Endothelial cell of umbilical vein (primary cell): Measurements from ENCODE around the gene PRMT1. TPM values are rescaled to one million over a fixed set of nuclear protein-coding genes. Genes with fewer than 3 reads are reported as not detected.

Experiments
- BruUV-seq: library from RNA; stranded (reverse); fragments of 400-500 nt; replicated peaks from 2 replicates; lab custom pipeline; 2021; lab: Mats Ljungman, UMichigan
- CTCF ChIA-PET: fragments of 300-600, 350-600 bp; sonication (Branson Sonifier 250); formaldehyde crosslinking; loops from one replicate; lab custom pipeline; 2021; ENCODE audit warnings: antibody characterized with exemption, inconsistent platforms; lab: Charles Lee
- POLR2A ChIA-PET: fragments of 300-600, 350-600 bp; sonication (Branson Sonifier 250); formaldehyde crosslinking; loops from one replicate; lab custom pipeline; 2021; ENCODE audit warnings: antibody characterized with exemption, inconsistent platforms; lab: Charles Lee
- DNase-seq: peaks from one replicate; pipeline ENCODE4 v3.0.0-alpha.2; 2011; ENCODE audit warnings: low read depth, low spot score
- FAIRE-seq: peaks from 2 replicates; lab custom pipeline; 2011; peaks lifted over from hg19 to GRCh38; lab: Jason Lieb, UNC
- H2AFZ ChIP-seq: 2 replicates; pipeline ENCODE4 v1.6.0; 2012; ENCODE audit warnings: low read depth, low read length, control low read depth, inconsistent platforms
- H3K27ac ChIP-seq: 2 replicates; pipeline ENCODE4 v1.5.1; 2011; ENCODE audit warnings: low read depth, mild to moderate bottlenecking, control low read depth, low read length, moderate library complexity; ENCODE audit not compliant: insufficient read depth
- H3K27me3 ChIP-seq, 2 experiments: 2 replicates each; pipeline versions ENCODE4 v1.6.0 to v1.6.1; 2011; ENCODE audit warnings: low read length in 2 of 2, mixed read lengths in 1 of 2; ENCODE audit not compliant: control insufficient read depth in 2 of 2, insufficient read depth in 2 of 2
- H3K36me3 ChIP-seq, 2 experiments: 2 replicates in 1 of 2; 3 replicates in 1 of 2; pipeline ENCODE4 v1.5.1; 2011; ENCODE audit warnings: low read length in 2 of 2, mild to moderate bottlenecking in 1 of 2, moderate library complexity in 1 of 2; ENCODE audit not compliant: control insufficient read depth in 2 of 2, insufficient read depth in 2 of 2; ENCODE audit errors: extremely low read depth in 1 of 2
- H3K4me1 ChIP-seq: 3 replicates; pipeline ENCODE4 v1.5.1; 2011; ENCODE audit warnings: mild to moderate bottlenecking, low read length; ENCODE audit not compliant: control insufficient read depth, insufficient read depth; ENCODE audit errors: extremely low read depth
- H3K4me2 ChIP-seq: 2 replicates; pipeline ENCODE4 v1.6.1; 2011; ENCODE audit warnings: low read length, control low read depth, mixed read lengths; ENCODE audit not compliant: insufficient read depth
- H3K4me3 ChIP-seq, 3 experiments: fragments of 200-600 bp in 1 of 3; sonication (generic), shearing (Covaris generic) in 1 of 3; replicated peaks in 1 of 3; 2 replicates each; pipeline ENCODE4 v1.5.1; 2011 to 2016; ENCODE audit warnings: control low read depth in 3 of 3, low read length in 3 of 3, mild to moderate bottlenecking in 2 of 3, inconsistent platforms in 1 of 3, low read depth in 1 of 3, moderate library complexity in 1 of 3; ENCODE audit not compliant: insufficient read depth in 1 of 3
- H3K79me2 ChIP-seq: 2 replicates; pipeline ENCODE4 v1.6.0; 2012; ENCODE audit warnings: low read length, inconsistent platforms; ENCODE audit not compliant: control insufficient read depth, insufficient read depth
- H3K9ac ChIP-seq: replicated peaks from 2 replicates; pipeline ENCODE3; 2011; ENCODE audit warnings: low read length, control low read depth; ENCODE audit not compliant: insufficient read depth; ENCODE audit errors: extremely low read depth
- H3K9me1 ChIP-seq: replicated peaks from 3 replicates; pipeline ENCODE4 v1.6.0; 2011; ENCODE audit warnings: mild to moderate bottlenecking, low read length; ENCODE audit not compliant: control insufficient read depth, insufficient read depth; ENCODE audit errors: extremely low read depth
- H3K9me3 ChIP-seq: replicated peaks from 2 replicates; pipeline ENCODE4 v1.5.1; 2012; ENCODE audit warnings: low read length, inconsistent platforms; ENCODE audit not compliant: control insufficient read depth, insufficient read depth
- H4K20me1 ChIP-seq: replicated peaks from 2 replicates; pipeline ENCODE3; 2011; ENCODE audit warnings: mild to moderate bottlenecking, low read length; ENCODE audit not compliant: control insufficient read depth, insufficient read depth; ENCODE audit errors: extremely low read depth
- FOS ChIP-seq: IDR thresholded peaks from 2 replicates; pipeline ENCODE4 v1.6.1; 2011; ENCODE audit warnings: mild to moderate bottlenecking, low read length, moderate library complexity, borderline replicate concordance; ENCODE audit not compliant: insufficient read depth
- JUN ChIP-seq: IDR thresholded peaks from 2 replicates; pipeline ENCODE4 v1.6.1; 2011; ENCODE audit warnings: borderline replicate concordance, low read depth; ENCODE audit not compliant: insufficient read length, insufficient read depth
- MAX ChIP-seq: IDR thresholded peaks from 2 replicates; pipeline ENCODE4 v1.6.1; 2011; ENCODE audit not compliant: insufficient read depth, insufficient read length
- MYC ChIP-seq: IDR thresholded peaks from one replicate; pipeline ENCODE4 v1.6.1; 2011; ENCODE audit warnings: mild to moderate bottlenecking, low read depth, low read length
- POLR2A ChIP-seq: IDR thresholded peaks from 2 replicates; pipeline ENCODE4 v1.6.1; 2012; ENCODE audit warnings: low read depth, mild to moderate bottlenecking, control low read depth, low read length
- POLR2AphosphoS5 ChIP-seq: IDR thresholded peaks from 2 replicates; pipeline ENCODE4 v1.6.1; 2012; ENCODE audit warnings: low read depth, mild to moderate bottlenecking, control low read depth, low read length, moderate library complexity; ENCODE audit not compliant: insufficient read depth
- dilution Hi-C: fragments of 300-500 bp; cut with MboI; formaldehyde crosslinking; loops from one replicate; pipeline ENCODE4 v1.15.0; 2019; ENCODE audit warnings: low sequenced_read_pairs; ENCODE audit not compliant: extremely low pct_ligation_motif_present
- intact Hi-C: fragments of 100-400 bp; cut with micrococcal nuclease; formaldehyde crosslinking; loops from one replicate; pipeline ENCODE4 v1.10.0; 2022
- polyA plus RNA-seq, 4 experiments: library from polyadenylated mRNA; depleted of rRNA in 3 of 4; stranded (reverse) in 3 of 4; unstranded in 1 of 4; fragments of >200 nt; gene quantifications; 2 replicates each; pipeline versions ENCODE4 v1.2.1 to v1.2.3, GENCODE V29; 2011 to 2012; ENCODE audit warnings: missing spikeins in 1 of 4
- total RNA-seq: library from RNA; stranded (reverse); gene quantifications from 2 replicates; pipeline ENCODE4 v1.2.3, GENCODE V29; 2021

PRMT1 gene
- total and polyA plus RNA-seq, 2 donors (not counting 3 experiments of a cell fraction or from before 2014, with no cell fraction given): 242 to 542 TPM

- H3K4me2 ChIP-seq: peak overlapping the region; percentile 60
- peak overlapping the region; percentile 83 for H2AFZ ChIP-seq
- H3K9me1 ChIP-seq: no peaks in the 10 kb centered on the region
- no TSS peak for BruUV-seq
- CTCF ChIA-PET: interaction anchor here (0.7 to 3.2 kb wide), 13 partner anchors 9 to 203 kb away, joined by 3 to 15 read pairs (median 4); partner anchors contain the start of genes BCL2L12, FLT3LG, FUZ and IRF3
- peak overlapping the region; percentile 95 for H3K27ac ChIP-seq
- no peaks in the 10 kb centered on the region for H3K27me3 ChIP-seq
- POLR2A ChIA-PET: interaction anchor here (0.9 to 3.0 kb wide), 8 partner anchors 11 to 188 kb away, joined by 3 to 15 read pairs (median 4); partner anchors contain the start of genes AP2A1, BCL2L12, IRF3 and RRAS
- no peaks in the 10 kb centered on the region for H3K36me3 ChIP-seq
- DNase-seq: no peak
- no peak for FAIRE-seq
- no peaks in the 10 kb centered on the region for H3K9me3 ChIP-seq
- no peaks in the 10 kb centered on the region for H4K20me1 ChIP-seq
- dilution Hi-C loops (no loop called here), intact Hi-C loops (loop anchor here (1.0 to 5.0 kb wide), 5 partner anchors 11 to 191 kb away; partner anchors contain the start of genes BCL2L12, IRF3, PNKP and RRAS)
- peak overlapping the region; percentile 93 for H3K9ac ChIP-seq
- H3K79me2 ChIP-seq: peaks cover 39% of the 10 kb centered on the region
- H3K4me3 ChIP-seq: peak overlapping the region; percentile 28 to 39 (median 30)
- H3K4me1 ChIP-seq: peaks cover 25% of the 10 kb centered on the region
- peak; percentile 47 for TF ChIP-seq POLR2AphosphoS5
- TF ChIP-seq POLR2A: peak; percentile 72
- TF ChIP-seq FOS: peak; percentile 61
- no peak for TF ChIP-seq MYC
- no peak for TF ChIP-seq MAX
- TF ChIP-seq JUN: peak; percentile 20
Measured at GRCh38 chr19:49676136-49676783, 811 bp upstream of the PRMT1 start.
